CD14-positive monocyte (primary cell): ENCODE results near the gene C1orf87. TPM values are rescaled to one million over a fixed set of nuclear protein-coding genes. Genes with fewer than 3 reads are reported as not detected.
"Not testable (repeated sequence)": the region's sequence is repeated elsewhere in the genome, so short reads cannot be mapped to it uniquely, and the experiment has no call there.

Source experiments
- DNase-seq, 3 donors: peaks; one replicate each; pipeline ENCODE4 v3.0.0-alpha.2; 2011 to 2022
- H2AFZ ChIP-seq: 2 replicates; pipeline ENCODE4 v1.6.0; 2012; ENCODE audit warnings: mild to moderate bottlenecking, low read depth, low read length, inconsistent platforms; ENCODE audit not compliant: insufficient read depth, poor library complexity, severe bottlenecking
- H3K27ac ChIP-seq, 2 donors: 1 replicate in 1 of 2; 2 replicates in 1 of 2; pipeline ENCODE4 v1.5.1; 2012 to 2013; ENCODE audit warnings: low read length in 2 of 2, control low read depth in 1 of 2, inconsistent platforms in 1 of 2, low read depth in 1 of 2, mild to moderate bottlenecking in 1 of 2
- H3K27me3 ChIP-seq, 2 donors: one replicate each; pipeline versions ENCODE4 v1.6.0 to v1.6.1; 2011 to 2013; ENCODE audit warnings: low read length in 2 of 2; ENCODE audit not compliant: control insufficient read depth in 2 of 2, insufficient read depth in 2 of 2
- H3K36me3 ChIP-seq, 2 donors: replicated peaks in 1 of 2; 1 replicate in 1 of 2; 2 replicates in 1 of 2; pipeline versions ENCODE4 v1.5.1 to v1.6.1; 2012 to 2013; ENCODE audit warnings: low read length in 2 of 2, control low read depth in 1 of 2, inconsistent platforms in 1 of 2, mild to moderate bottlenecking in 1 of 2; ENCODE audit not compliant: insufficient read depth in 2 of 2, control insufficient read depth in 1 of 2
- H3K4me1 ChIP-seq, 2 donors: 1 replicate in 1 of 2; 2 replicates in 1 of 2; pipeline versions ENCODE4 v1.5.1 to v1.6.1; 2012 to 2013; ENCODE audit warnings: low read length in 2 of 2, control low read depth in 1 of 2, inconsistent platforms in 1 of 2, mild to moderate bottlenecking in 1 of 2, moderate library complexity in 1 of 2; ENCODE audit not compliant: insufficient read depth in 2 of 2, control insufficient read depth in 1 of 2
- H3K4me2 ChIP-seq: replicated peaks from 2 replicates; pipeline ENCODE3; 2012; ENCODE audit warnings: low read length, moderate library complexity, mild to moderate bottlenecking; ENCODE audit not compliant: poor library complexity, severe bottlenecking; ENCODE audit errors: extremely low read depth
- H3K4me3 ChIP-seq, 3 experiments: fragments of 200-600 bp in 1 of 3; sonication (generic) in 1 of 3; replicated peaks in 1 of 3; 1 replicate in 2 of 3; 2 replicates in 1 of 3; pipeline ENCODE4 v1.5.1; 2011 to 2013; ENCODE audit warnings: low read length in 3 of 3, mild to moderate bottlenecking in 3 of 3, control low read depth in 2 of 3, low read depth in 2 of 3, inconsistent platforms in 1 of 3, moderate library complexity in 1 of 3
- H3K79me2 ChIP-seq: 2 replicates; pipeline ENCODE4 v1.6.0; 2012; ENCODE audit warnings: mild to moderate bottlenecking, control low read depth, inconsistent platforms, low read length, moderate library complexity; ENCODE audit not compliant: insufficient read depth
- H3K9ac ChIP-seq: 2 replicates; pipeline ENCODE4 v1.6.0; 2017; ENCODE audit warnings: low read length, mild to moderate bottlenecking; ENCODE audit not compliant: insufficient read depth, poor library complexity, severe bottlenecking
- H3K9me3 ChIP-seq, 2 donors: replicated peaks in 1 of 2; 1 replicate in 1 of 2; 2 replicates in 1 of 2; pipeline versions ENCODE4 v1.5.1 to v1.6.1; 2012 to 2013; ENCODE audit warnings: low read length in 2 of 2, control low read depth in 1 of 2; ENCODE audit not compliant: control insufficient read depth in 1 of 2, insufficient read depth in 1 of 2
- H4K20me1 ChIP-seq: 2 replicates; pipeline ENCODE4 v1.6.0; 2012; ENCODE audit warnings: mild to moderate bottlenecking, low read length, control low read depth, moderate library complexity; ENCODE audit not compliant: insufficient read depth
- H3K27ac Mint-ChIP-seq, 7 donors: one replicate each; pipeline ENCODE4 v1.8.0; 2020; ENCODE audit warnings: mild to moderate bottlenecking in 7 of 7, mixed read lengths in 7 of 7, moderate library complexity in 6 of 7, inconsistent platforms in 2 of 7
- H3K27me3 Mint-ChIP-seq, 3 donors: one replicate each; pipeline ENCODE4 v1.8.0; 2021 to 2022; ENCODE audit warnings: low read depth in 3 of 3, mild to moderate bottlenecking in 3 of 3, mixed read lengths in 3 of 3, moderate library complexity in 3 of 3, inconsistent platforms in 1 of 3
- H3K36me3 Mint-ChIP-seq, 2 donors: one replicate each; pipeline ENCODE4 v1.8.0; 2020; ENCODE audit warnings: mixed read lengths in 2 of 2, inconsistent platforms in 1 of 2, mild to moderate bottlenecking in 1 of 2
- H3K4me1 Mint-ChIP-seq: one replicate; pipeline ENCODE4 v1.8.0; 2020; ENCODE audit warnings: mild to moderate bottlenecking, mixed read lengths
- H3K4me3 Mint-ChIP-seq, 2 donors: one replicate each; pipeline ENCODE4 v1.8.0; 2020; ENCODE audit warnings: mild to moderate bottlenecking in 2 of 2, mixed read lengths in 2 of 2, moderate library complexity in 1 of 2
- H3K9me3 Mint-ChIP-seq, 7 donors: one replicate each; pipeline ENCODE4 v1.8.0; 2020 to 2022; ENCODE audit warnings: mixed read lengths in 7 of 7, mild to moderate bottlenecking in 6 of 7, moderate library complexity in 6 of 7, inconsistent platforms in 2 of 7
- CTCF ChIP-seq: fragments of 200-600 bp; IDR thresholded peaks from one replicate; pipeline ENCODE4 v1.8.0; 2022; ENCODE audit warnings: antibody characterized with exemption, mild to moderate bottlenecking
- WGBS: methylation state at CpG from one replicate; pipeline ENCODE4 v1.1.5; 2013; ENCODE audit warnings: missing lambda C conversion rate; ENCODE audit not compliant: insufficient coverage; 5-methylcytosine and 5-hydroxymethylcytosine counted together
- intact Hi-C, 2 donors: fragments of 100-400 bp; cut with micrococcal nuclease; formaldehyde crosslinking; loops; one replicate each; pipeline versions ENCODE4 v1.15.0 to v1.15.1; 2023
- polyA plus RNA-seq, 3 donors: library from polyadenylated mRNA; depleted of rRNA in 1 of 3; unstranded in 2 of 3; stranded (reverse) in 1 of 3; fragments of 300-500 nt in 2 of 3; fragments of >200 nt in 1 of 3; fragmentation: Illumina TruSeq in 2 of 3; gene quantifications; 1 replicate in 2 of 3; 2 replicates in 1 of 3; pipeline ENCODE4 v1.2.3, GENCODE V29; 2012 to 2021

The C1orf87 gene
- polyA plus RNA-seq, 3 donors = not detected

DNA sequence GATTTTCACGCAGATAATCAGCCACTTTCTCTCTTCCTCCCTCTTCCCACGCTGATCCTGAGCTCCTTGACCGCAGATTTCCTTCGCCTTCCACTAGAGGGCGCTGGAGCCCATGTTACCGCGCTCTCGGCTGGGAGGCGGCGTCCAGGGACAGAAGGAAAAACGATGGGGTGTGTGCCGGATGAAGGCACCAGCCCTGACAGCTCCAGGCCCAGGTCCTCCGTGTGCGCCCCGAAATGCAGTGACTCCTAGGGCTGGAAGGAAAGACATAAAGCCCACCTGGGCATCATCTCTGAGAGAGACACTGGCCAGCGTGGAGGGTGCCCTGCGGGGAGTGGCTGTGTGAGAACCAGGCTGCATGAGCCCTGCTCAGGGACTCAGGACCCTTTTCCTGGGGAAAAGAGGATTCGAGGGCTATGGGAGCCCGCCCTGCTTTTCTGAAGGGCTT, 102.1 kb downstream of the C1orf87 start:
- H3K4me1 ChIP-seq = peaks cover 0 to 5% of the 10 kb centered on the region in 2 donors
- WGBS = 15% methylated on average over 11 of the region's 19 CpGs
- no peaks in the 10 kb centered on the region for H3K36me3 ChIP-seq
- H3K79me2 ChIP-seq = no peaks in the 10 kb centered on the region
- peak; percentile 91 for TF ChIP-seq CTCF
- no peak overlapping the region for H3K4me3 ChIP-seq
- Mint-ChIP-seq H3K27me3 (peaks cover 0 to 6% (median 2%) of the 10 kb centered on the region in 3 donors), H3K4me1 (peaks cover 6% of the 10 kb centered on the region), H3K4me3 (peak overlapping the region in 1 of 2 donors; percentile 56), H3K9me3 (no peaks in the 10 kb centered on the region), H3K36me3 (no peaks in the 10 kb centered on the region), H3K27ac (peak overlapping the region in 1 of 7 donors; percentile 25)
- DNase-seq = peak; percentile 23 to 33 (median 32)
- no peak overlapping the region for H3K27ac ChIP-seq
- H3K27me3 ChIP-seq = peaks cover 0 to 4% of the 10 kb centered on the region in 2 donors
- intact Hi-C loops = loop anchor here in 1 of 2 donors (10.0 kb wide), 1 partner anchor 1063 kb away; no protein-coding TSS in a partner anchor
- H2AFZ ChIP-seq = no peak overlapping the region
- H3K4me2 ChIP-seq = peak overlapping the region; percentile 13
- H4K20me1 ChIP-seq = no peaks in the 10 kb centered on the region
- no peaks in the 10 kb centered on the region for H3K9me3 ChIP-seq
- no peak overlapping the region for H3K9ac ChIP-seq

GRCh38 chr1:59969542-59970175, 103.9 kb downstream of the C1orf87 start:
- H3K27me3 ChIP-seq, H3K27ac ChIP-seq, H3K36me3 ChIP-seq, H3K9me3 ChIP-seq, H3K27ac Mint-ChIP-seq, H2AFZ ChIP-seq, H3K4me1 ChIP-seq, DNase-seq, H3K4me3 ChIP-seq, H3K9me3 Mint-ChIP-seq, H3K36me3 Mint-ChIP-seq, H4K20me1 ChIP-seq, H3K27me3 Mint-ChIP-seq, H3K4me2 ChIP-seq, H3K79me2 ChIP-seq, H3K4me3 Mint-ChIP-seq, H3K4me1 Mint-ChIP-seq, H3K9ac ChIP-seq: not testable (repeated sequence)
- intact Hi-C loops = loop anchor here in 1 of 2 donors (10.0 kb wide), 1 partner anchor 1065 kb away; no protein-coding TSS in a partner anchor
- over 99% methylated on average over 30 of the region's 42 CpGs for WGBS

DNA sequence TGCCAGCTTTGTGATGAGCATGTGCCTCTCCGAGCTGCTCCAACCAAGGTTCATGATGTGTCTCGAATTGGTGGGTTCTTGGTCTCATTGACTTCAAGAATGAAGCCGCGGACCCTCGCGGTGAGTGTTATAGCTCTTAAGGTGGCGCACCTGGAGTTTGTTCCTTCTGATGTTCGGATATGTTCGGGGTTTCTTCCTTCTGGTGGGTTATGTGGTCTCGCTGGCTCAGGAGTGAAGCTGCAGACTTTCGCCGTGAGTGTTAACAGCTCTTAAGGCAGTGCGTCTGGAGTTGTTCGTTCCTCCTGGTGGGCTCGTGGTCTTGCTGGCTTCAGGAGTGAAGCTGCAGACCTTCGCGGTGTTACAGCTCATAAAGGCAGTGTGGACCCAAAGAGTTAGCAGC, 104.8 kb downstream of the C1orf87 start:
- H3K27ac ChIP-seq, H2AFZ ChIP-seq, H4K20me1 ChIP-seq, H3K4me2 ChIP-seq, H3K27me3 Mint-ChIP-seq, H3K36me3 Mint-ChIP-seq, H3K36me3 ChIP-seq, H3K4me1 ChIP-seq, H3K9me3 Mint-ChIP-seq, H3K4me3 ChIP-seq, H3K27me3 ChIP-seq, H3K27ac Mint-ChIP-seq, DNase-seq, H3K4me3 Mint-ChIP-seq, H3K9me3 ChIP-seq, H3K79me2 ChIP-seq, H3K9ac ChIP-seq, intact Hi-C loops, H3K4me1 Mint-ChIP-seq: not testable (repeated sequence)
- WGBS = 86% methylated on average over 10 of the region's 17 CpGs
